Endothelial cell of umbilical vein (primary cell): ENCODE results near the gene SMARCD3. TPM values are rescaled to one million over a fixed set of nuclear protein-coding genes. Genes with fewer than 3 reads are reported as not detected.

ENCODE experiments used
- BruUV-seq: library from RNA; stranded (reverse); fragments of 400-500 nt; replicated peaks from 2 replicates; lab custom pipeline; 2021; lab: Mats Ljungman, UMichigan
- CTCF ChIA-PET: fragments of 300-600, 350-600 bp; sonication (Branson Sonifier 250); formaldehyde crosslinking; loops from one replicate; lab custom pipeline; 2021; ENCODE audit warnings: antibody characterized with exemption, inconsistent platforms; lab: Charles Lee
- POLR2A ChIA-PET: fragments of 300-600, 350-600 bp; sonication (Branson Sonifier 250); formaldehyde crosslinking; loops from one replicate; lab custom pipeline; 2021; ENCODE audit warnings: antibody characterized with exemption, inconsistent platforms; lab: Charles Lee
- DNase-seq: peaks from one replicate; pipeline ENCODE4 v3.0.0-alpha.2; 2011; ENCODE audit warnings: low read depth, low spot score
- FAIRE-seq: peaks from 2 replicates; lab custom pipeline; 2011; peaks lifted over from hg19 to GRCh38; lab: Jason Lieb, UNC
- H2AFZ ChIP-seq: 2 replicates; pipeline ENCODE4 v1.6.0; 2012; ENCODE audit warnings: low read depth, low read length, control low read depth, inconsistent platforms
- H3K27ac ChIP-seq: 2 replicates; pipeline ENCODE4 v1.5.1; 2011; ENCODE audit warnings: low read depth, mild to moderate bottlenecking, control low read depth, low read length, moderate library complexity; ENCODE audit not compliant: insufficient read depth
- H3K27me3 ChIP-seq, 2 experiments: 2 replicates each; pipeline versions ENCODE4 v1.6.0 to v1.6.1; 2011; ENCODE audit warnings: low read length in 2 of 2, mixed read lengths in 1 of 2; ENCODE audit not compliant: control insufficient read depth in 2 of 2, insufficient read depth in 2 of 2
- H3K36me3 ChIP-seq, 2 experiments: 2 replicates in 1 of 2; 3 replicates in 1 of 2; pipeline ENCODE4 v1.5.1; 2011; ENCODE audit warnings: low read length in 2 of 2, mild to moderate bottlenecking in 1 of 2, moderate library complexity in 1 of 2; ENCODE audit not compliant: control insufficient read depth in 2 of 2, insufficient read depth in 2 of 2; ENCODE audit errors: extremely low read depth in 1 of 2
- H3K4me1 ChIP-seq: 3 replicates; pipeline ENCODE4 v1.5.1; 2011; ENCODE audit warnings: mild to moderate bottlenecking, low read length; ENCODE audit not compliant: control insufficient read depth, insufficient read depth; ENCODE audit errors: extremely low read depth
- H3K4me2 ChIP-seq: 2 replicates; pipeline ENCODE4 v1.6.1; 2011; ENCODE audit warnings: low read length, control low read depth, mixed read lengths; ENCODE audit not compliant: insufficient read depth
- H3K4me3 ChIP-seq, 3 experiments: fragments of 200-600 bp in 1 of 3; sonication (generic), shearing (Covaris generic) in 1 of 3; replicated peaks in 1 of 3; 2 replicates each; pipeline ENCODE4 v1.5.1; 2011 to 2016; ENCODE audit warnings: control low read depth in 3 of 3, low read length in 3 of 3, mild to moderate bottlenecking in 2 of 3, inconsistent platforms in 1 of 3, low read depth in 1 of 3, moderate library complexity in 1 of 3; ENCODE audit not compliant: insufficient read depth in 1 of 3
- H3K79me2 ChIP-seq: 2 replicates; pipeline ENCODE4 v1.6.0; 2012; ENCODE audit warnings: low read length, inconsistent platforms; ENCODE audit not compliant: control insufficient read depth, insufficient read depth
- H3K9ac ChIP-seq: replicated peaks from 2 replicates; pipeline ENCODE3; 2011; ENCODE audit warnings: low read length, control low read depth; ENCODE audit not compliant: insufficient read depth; ENCODE audit errors: extremely low read depth
- H3K9me1 ChIP-seq: replicated peaks from 3 replicates; pipeline ENCODE4 v1.6.0; 2011; ENCODE audit warnings: mild to moderate bottlenecking, low read length; ENCODE audit not compliant: control insufficient read depth, insufficient read depth; ENCODE audit errors: extremely low read depth
- H3K9me3 ChIP-seq: replicated peaks from 2 replicates; pipeline ENCODE4 v1.5.1; 2012; ENCODE audit warnings: low read length, inconsistent platforms; ENCODE audit not compliant: control insufficient read depth, insufficient read depth
- H4K20me1 ChIP-seq: replicated peaks from 2 replicates; pipeline ENCODE3; 2011; ENCODE audit warnings: mild to moderate bottlenecking, low read length; ENCODE audit not compliant: control insufficient read depth, insufficient read depth; ENCODE audit errors: extremely low read depth
- FOS ChIP-seq: IDR thresholded peaks from 2 replicates; pipeline ENCODE4 v1.6.1; 2011; ENCODE audit warnings: mild to moderate bottlenecking, low read length, moderate library complexity, borderline replicate concordance; ENCODE audit not compliant: insufficient read depth
- GATA2 ChIP-seq: IDR thresholded peaks from 2 replicates; pipeline ENCODE4 v1.7.0; 2011; ENCODE audit warnings: low read depth, mild to moderate bottlenecking, moderate library complexity, mixed read lengths, low read length; ENCODE audit not compliant: insufficient read length, insufficient read depth
- JUN ChIP-seq: IDR thresholded peaks from 2 replicates; pipeline ENCODE4 v1.6.1; 2011; ENCODE audit warnings: borderline replicate concordance, low read depth; ENCODE audit not compliant: insufficient read length, insufficient read depth
- MYC ChIP-seq: IDR thresholded peaks from one replicate; pipeline ENCODE4 v1.6.1; 2011; ENCODE audit warnings: mild to moderate bottlenecking, low read depth, low read length
- POLR2A ChIP-seq: IDR thresholded peaks from 2 replicates; pipeline ENCODE4 v1.6.1; 2012; ENCODE audit warnings: low read depth, mild to moderate bottlenecking, control low read depth, low read length
- POLR2AphosphoS5 ChIP-seq: IDR thresholded peaks from 2 replicates; pipeline ENCODE4 v1.6.1; 2012; ENCODE audit warnings: low read depth, mild to moderate bottlenecking, control low read depth, low read length, moderate library complexity; ENCODE audit not compliant: insufficient read depth
- dilution Hi-C: fragments of 300-500 bp; cut with MboI; formaldehyde crosslinking; loops from one replicate; pipeline ENCODE4 v1.15.0; 2019; ENCODE audit warnings: low sequenced_read_pairs; ENCODE audit not compliant: extremely low pct_ligation_motif_present
- intact Hi-C: fragments of 100-400 bp; cut with micrococcal nuclease; formaldehyde crosslinking; loops from one replicate; pipeline ENCODE4 v1.10.0; 2022
- polyA plus RNA-seq, 4 experiments: library from polyadenylated mRNA; depleted of rRNA in 3 of 4; stranded (reverse) in 3 of 4; unstranded in 1 of 4; fragments of >200 nt; gene quantifications; 2 replicates each; pipeline versions ENCODE4 v1.2.1 to v1.2.3, GENCODE V29; 2011 to 2012; ENCODE audit warnings: missing spikeins in 1 of 4
- total RNA-seq: library from RNA; stranded (reverse); gene quantifications from 2 replicates; pipeline ENCODE4 v1.2.3, GENCODE V29; 2021
- TF ChIP-seq, protein P1 (sequence below), 2 donors: IDR thresholded peaks; 1 replicate in 1 of 2; 2 replicates in 1 of 2; pipeline ENCODE4 v1.5.1; 2011; ENCODE audit warnings: low read length in 2 of 2, mild to moderate bottlenecking in 2 of 2, moderate library complexity in 2 of 2, control low read depth in 1 of 2, inconsistent platforms in 1 of 2, low read depth in 1 of 2; ENCODE audit not compliant: insufficient read depth in 1 of 2; ENCODE audit errors: extremely low read depth in 1 of 2
- TF ChIP-seq, protein P2 (sequence below): IDR thresholded peaks from 2 replicates; pipeline ENCODE4 v1.6.1; 2011; ENCODE audit not compliant: insufficient read depth, insufficient read length

Gene SMARCD3
- total and polyA plus RNA-seq, 2 donors (not counting 3 experiments of a cell fraction or from before 2014, with no cell fraction given), result 6.1 to 8.5 TPM

DNA sequence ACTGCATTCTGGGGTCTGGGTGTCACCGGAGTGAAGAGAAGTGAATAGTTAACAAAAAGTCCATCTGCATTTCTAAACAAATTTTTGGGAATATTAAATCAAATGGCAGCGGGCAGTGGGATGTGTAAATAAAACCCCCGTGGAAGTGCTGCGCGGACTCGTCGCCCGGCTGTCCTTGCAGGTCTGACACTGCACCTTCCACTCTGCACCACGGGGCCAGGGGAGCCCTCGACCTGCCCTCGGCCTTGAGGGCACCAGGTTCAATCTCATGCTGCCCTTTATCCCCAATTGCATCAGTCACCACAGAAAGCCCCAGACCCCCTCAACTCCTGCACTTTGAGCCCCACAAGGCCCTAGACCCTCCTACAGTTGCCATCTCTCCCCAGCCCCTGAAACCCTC is 6.4 kb upstream of the SMARCD3 start:
- H3K9me1 ChIP-seq, result no peaks in the 10 kb centered on the region
- no peaks in the 10 kb centered on the region for H3K9me3 ChIP-seq
- dilution Hi-C loops, result no loop called here
- CTCF ChIA-PET, result interaction anchor here (1.3 to 3.2 kb wide), 2 partner anchors 11 to 131 kb away, joined by 4 to 17 read pairs; no protein-coding TSS in a partner anchor
- no peak overlapping the region for H3K4me2 ChIP-seq
- no TSS peak for BruUV-seq
- TF ChIP-seq MYC, result no peak
- TF ChIP-seq POLR2AphosphoS5, result no peak
- TF ChIP-seq, protein P1, sequence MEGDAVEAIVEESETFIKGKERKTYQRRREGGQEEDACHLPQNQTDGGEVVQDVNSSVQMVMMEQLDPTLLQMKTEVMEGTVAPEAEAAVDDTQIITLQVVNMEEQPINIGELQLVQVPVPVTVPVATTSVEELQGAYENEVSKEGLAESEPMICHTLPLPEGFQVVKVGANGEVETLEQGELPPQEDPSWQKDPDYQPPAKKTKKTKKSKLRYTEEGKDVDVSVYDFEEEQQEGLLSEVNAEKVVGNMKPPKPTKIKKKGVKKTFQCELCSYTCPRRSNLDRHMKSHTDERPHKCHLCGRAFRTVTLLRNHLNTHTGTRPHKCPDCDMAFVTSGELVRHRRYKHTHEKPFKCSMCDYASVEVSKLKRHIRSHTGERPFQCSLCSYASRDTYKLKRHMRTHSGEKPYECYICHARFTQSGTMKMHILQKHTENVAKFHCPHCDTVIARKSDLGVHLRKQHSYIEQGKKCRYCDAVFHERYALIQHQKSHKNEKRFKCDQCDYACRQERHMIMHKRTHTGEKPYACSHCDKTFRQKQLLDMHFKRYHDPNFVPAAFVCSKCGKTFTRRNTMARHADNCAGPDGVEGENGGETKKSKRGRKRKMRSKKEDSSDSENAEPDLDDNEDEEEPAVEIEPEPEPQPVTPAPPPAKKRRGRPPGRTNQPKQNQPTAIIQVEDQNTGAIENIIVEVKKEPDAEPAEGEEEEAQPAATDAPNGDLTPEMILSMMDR (IDR thresholded peaks at IDR 0.05; ENCODE audit: extremely low read depth in 1 of 2, insufficient read depth in 1 of 2, low read depth in 1 of 2, low read length in 2 of 2), result no peak
- TF ChIP-seq, protein P2, sequence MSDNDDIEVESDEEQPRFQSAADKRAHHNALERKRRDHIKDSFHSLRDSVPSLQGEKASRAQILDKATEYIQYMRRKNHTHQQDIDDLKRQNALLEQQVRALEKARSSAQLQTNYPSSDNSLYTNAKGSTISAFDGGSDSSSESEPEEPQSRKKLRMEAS, result no peak
- no peak for TF ChIP-seq JUN
- no peak for TF ChIP-seq POLR2A
- TF ChIP-seq FOS, result no peak
- TF ChIP-seq GATA2, result no peak
- no peaks in the 10 kb centered on the region for H3K79me2 ChIP-seq
- no peak overlapping the region for H3K27ac ChIP-seq
- H4K20me1 ChIP-seq, result no peaks in the 10 kb centered on the region
- no peak overlapping the region for H3K4me3 ChIP-seq
- H2AFZ ChIP-seq, result no peak overlapping the region
- H3K36me3 ChIP-seq, result no peaks in the 10 kb centered on the region
- POLR2A ChIA-PET, result no interaction called here
- peaks cover 2 to 10% of the 10 kb centered on the region in 2 experiments for H3K27me3 ChIP-seq
- no peak overlapping the region for H3K9ac ChIP-seq
- no peak for FAIRE-seq
- intact Hi-C loops, result no loop called here
- H3K4me1 ChIP-seq, result no peaks in the 10 kb centered on the region
- DNase-seq, result no peak
